T-helper 2 cell (primary cell): ENCODE results near the gene ENPP7.
A peak's percentile ranks its signal among the peaks of the same experiment; 100 is the strongest.

ENCODE experiments used
- DNase-seq, 5 experiments: peaks; one replicate each; pipeline versions ENCODE4 v3.0.0 to v3.0.0-alpha.2; 2012 to 2022

Gene ENPP7

DNA sequence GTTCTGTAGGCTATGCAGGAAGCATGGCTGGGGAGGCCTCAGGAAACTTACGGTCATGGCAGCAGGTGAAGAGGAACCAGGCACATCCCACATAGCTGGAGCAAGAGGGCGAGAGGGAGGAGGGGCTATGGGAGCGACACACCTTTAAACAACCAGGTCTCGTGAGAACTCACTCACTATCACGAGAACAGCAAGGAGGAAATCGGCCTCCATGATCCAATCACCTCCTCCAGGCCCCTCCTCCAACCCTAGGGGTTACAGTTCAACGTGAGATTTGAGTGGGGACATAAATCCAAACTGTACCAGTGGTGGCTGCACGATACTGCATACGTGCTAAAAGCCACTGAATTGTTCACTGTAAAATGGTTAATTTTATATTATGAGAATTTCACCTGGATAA lies 26.1 kb upstream of the ENPP7 start:
- no peak for DNase-seq

DNA sequence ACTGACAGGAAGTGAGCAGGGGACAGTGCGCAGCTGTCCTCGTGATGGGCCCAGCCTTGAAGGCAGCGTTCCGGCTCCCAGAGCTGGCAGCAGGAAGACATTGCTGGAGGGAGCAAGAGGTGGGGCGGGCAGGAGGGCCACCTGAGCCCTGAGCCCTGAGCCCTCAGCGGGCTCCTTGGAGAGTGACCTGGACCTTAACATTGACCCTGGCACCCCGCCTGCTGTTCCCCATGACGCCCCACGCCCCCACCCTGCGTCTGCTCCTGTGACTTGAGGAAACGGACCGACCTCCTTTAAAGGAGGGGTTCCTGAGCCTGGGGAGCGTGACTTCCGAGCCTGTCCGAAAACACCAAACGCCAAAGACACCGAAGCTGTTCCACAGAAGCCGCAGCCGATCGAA lies 25.1 kb upstream of the ENPP7 start:
- DNase-seq: no peak

DNA sequence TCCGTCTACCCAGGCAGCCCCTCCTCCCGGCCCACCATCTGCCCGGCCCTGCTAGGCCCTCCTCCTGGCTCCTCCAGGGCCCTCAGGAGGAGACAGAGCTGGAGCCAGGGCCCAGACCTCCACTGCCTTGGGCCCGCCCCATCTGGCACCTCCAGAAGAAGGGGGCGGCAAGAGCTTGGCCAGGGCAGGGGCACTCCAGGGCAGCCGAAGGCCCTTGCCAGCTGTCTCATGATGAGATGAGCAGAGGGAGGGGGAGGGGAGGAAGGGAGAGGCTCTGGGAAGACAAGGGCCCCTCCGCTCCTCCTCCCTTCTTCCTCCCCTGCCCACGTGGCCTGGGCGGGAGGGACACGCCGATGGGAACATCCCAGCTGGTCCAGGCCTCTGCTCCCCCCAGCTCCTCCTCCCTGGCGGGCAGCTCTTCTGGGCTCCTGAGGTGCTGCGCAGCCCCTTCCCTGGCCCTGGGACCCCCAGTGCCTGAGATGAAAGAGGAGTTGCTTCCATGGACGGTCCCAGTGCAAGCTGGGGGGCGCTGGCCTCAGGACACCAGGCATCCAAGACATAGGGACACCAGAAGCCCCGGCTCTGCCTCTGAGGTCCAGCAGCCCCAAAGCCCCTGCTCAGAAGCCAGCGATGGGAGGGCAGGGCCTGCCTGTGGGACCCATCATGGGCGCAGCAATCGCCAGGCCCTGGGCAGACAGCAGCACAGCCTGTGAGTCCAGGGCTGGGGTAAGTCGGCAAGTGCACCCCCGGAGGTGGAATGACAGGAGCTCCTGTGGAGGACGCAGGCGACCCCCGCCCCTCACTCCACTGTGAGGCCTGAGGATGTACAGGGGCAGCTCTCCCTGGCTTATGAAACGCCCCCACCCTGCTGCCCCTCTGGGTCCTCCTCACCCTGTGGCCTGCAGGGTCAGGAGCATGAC lies 23.6 kb upstream of the ENPP7 start:
- DNase-seq: no peak

DNA sequence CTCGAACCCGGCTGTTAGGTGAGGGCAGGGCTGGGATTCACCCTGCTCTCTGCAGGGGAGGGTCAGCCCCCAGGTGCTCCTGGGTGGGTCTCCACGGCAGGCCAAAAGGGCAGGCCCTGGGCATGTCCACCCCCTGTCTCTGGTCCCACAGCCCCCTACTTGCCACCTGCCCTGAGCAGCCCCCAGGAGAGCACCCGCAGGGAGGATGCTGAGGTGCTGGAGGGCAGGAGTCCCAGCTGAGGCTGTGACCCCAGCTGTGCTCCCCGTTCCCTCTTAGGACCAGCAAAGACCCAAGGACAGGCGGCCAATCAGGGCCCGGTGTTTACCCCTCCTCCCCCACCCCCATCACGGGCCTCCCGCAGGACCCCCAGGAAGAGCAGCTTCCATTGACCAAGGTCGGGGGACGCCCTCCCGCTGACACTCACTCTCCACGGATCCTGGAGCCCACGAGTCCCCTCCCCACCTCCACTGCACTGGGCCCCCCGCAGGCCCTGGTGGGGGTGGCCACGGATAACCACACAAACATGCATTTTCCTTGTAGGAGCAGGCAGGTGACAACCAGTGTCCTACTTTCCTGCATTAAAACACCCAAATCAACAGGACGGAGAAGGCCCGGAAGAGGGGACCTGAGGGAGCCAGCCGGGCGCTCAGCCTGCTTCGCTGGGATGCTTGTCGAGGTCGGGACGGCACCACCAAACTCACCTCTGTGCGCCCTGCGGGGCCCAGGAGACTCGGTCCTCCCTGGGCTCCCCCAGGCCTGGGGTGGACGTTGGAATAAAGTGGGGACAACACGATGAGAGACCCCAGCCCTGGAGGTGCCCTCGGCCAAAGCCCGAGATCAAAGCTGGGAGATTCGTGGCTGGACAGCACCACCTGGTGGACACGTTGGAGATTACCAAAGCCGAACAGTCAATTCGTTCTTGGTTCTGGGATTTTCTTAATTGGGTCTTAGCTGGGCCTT lies 22.5 kb upstream of the ENPP7 start:
- peak in 4 of 5 experiments; percentile 22 to 42 (median 40) for DNase-seq

DNA sequence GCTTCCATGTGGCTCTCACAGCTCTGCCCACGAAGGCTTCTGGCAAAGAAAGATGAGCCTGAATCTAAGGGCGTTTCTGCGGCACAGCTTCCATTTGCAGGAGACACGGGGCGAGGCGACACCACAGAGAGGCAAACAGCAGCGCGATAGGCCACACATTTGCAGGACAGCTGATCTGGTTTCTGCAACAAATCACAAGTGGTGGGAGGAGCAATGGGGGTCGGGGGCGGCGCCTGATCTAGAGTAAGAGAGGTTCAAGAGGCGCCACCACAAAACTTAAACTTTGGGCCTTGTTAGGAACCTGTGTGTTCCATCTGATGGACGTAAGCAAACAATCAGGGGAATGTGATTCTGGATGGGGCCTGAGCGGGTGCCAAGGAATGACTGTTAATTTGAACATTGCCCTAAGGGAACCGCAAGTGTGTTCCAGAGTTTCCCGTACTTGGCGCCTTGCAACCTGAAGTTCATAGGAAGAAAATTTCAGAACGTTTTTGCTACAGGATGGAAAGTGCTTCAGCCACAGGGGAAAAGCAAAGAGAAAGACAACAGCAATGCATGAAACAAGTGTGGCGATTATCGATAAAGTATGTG lies 18.9 kb upstream of the ENPP7 start:
- DNase-seq: no peak

DNA sequence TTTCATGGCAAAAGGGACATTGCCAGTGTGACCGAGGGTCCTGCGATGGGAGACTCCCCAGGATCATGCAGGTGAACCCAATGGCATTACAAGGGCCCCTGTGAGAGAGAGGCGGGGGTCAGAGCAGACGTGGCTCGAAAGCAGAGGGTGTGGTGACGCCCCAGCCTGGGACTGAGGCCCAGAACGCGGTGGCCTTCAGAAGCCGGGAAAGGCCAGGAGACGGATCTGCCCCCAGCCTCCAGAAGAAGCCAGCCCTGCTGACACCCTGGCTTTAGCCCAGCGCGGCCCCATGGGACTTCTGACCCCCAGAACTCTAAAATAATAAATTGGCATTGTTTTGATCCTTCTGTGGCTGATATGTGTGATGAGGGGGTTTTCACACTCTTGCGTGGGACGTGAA lies 17.4 kb upstream of the ENPP7 start:
- no peak for DNase-seq

DNA sequence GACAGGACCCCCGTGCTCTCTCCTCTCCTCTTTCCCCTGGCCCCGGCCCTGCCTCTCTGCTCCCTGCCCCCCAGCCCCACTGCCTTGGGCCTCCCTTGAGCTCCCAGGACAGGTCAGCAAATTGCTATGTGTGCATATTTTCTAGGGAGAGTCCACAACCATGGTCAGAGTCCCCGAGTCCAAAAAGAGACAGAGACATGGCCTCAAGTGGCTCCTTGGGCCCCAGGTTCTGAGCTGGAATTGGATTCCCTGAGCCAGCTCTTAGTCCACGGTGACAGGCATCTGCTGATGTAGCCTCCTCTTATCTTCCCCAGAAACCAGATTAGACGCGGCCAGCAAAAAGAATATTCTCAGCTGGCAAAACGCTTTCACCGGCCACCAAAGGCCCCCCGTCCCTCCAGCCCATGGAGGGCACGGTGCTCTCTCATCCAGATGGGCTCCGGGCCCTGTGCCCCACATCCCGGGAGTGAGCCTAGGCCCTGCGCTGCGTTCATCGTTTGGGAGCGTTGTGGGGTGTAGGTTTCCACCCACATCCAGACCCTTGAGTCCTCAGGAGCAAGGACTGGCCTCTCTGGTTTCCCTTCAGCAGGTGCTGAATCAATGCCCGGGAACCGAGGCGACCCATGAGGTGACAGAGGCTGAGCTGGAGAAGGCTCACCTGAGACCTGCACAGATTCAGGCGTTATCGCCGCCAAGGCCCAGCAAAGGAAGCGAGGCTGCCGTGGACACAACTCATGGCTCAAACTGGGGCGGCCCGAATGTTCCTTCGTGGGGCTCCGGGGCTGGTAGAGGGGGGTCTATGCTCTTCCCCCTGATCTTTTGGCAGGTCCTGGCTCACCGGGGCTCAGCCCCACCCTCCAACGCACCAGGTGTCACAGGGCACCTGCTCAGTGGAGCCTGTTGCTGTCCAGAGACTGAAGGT lies 16.3 kb upstream of the ENPP7 start:
- DNase-seq: no peak

DNA sequence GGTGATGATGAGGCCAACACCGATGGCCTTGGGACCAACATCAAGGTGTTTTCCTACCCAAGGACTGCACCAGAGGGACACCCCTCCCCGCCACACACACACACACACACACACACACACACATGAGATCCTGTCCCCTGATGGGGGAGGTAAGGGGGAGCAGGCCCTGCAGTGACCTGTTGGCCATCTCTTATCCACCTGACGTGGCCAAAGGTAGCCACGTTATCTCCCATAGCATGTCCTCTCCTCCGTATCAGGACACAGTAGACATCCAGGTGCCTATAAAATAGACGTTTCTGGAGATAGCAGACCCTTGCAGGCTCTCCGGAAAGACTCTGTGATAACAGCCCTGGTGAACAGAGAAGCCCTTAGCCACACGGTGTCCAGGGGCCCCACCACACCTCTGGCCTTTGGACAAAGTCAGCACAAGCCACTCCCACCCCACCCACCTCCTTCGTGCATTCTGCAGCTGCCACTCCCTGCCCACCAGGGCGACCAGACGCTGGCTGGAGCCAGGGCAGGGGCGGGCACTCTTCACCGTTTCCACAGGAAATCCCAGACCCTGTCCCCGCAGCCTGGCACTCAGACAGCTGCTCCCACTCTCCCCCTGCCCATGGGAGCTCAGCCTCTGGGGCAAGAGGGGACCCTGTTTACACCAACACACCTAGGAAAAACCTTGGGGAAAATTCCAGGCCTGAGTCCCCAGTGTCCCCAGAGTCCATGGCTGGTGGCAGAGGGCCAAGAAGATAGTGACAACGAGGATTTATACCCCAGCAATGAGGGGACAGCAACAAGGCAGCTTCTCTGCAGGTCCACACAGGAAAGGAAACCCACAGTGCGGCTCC lies 15.4 kb upstream of the ENPP7 start:
- DNase-seq: no peak

DNA sequence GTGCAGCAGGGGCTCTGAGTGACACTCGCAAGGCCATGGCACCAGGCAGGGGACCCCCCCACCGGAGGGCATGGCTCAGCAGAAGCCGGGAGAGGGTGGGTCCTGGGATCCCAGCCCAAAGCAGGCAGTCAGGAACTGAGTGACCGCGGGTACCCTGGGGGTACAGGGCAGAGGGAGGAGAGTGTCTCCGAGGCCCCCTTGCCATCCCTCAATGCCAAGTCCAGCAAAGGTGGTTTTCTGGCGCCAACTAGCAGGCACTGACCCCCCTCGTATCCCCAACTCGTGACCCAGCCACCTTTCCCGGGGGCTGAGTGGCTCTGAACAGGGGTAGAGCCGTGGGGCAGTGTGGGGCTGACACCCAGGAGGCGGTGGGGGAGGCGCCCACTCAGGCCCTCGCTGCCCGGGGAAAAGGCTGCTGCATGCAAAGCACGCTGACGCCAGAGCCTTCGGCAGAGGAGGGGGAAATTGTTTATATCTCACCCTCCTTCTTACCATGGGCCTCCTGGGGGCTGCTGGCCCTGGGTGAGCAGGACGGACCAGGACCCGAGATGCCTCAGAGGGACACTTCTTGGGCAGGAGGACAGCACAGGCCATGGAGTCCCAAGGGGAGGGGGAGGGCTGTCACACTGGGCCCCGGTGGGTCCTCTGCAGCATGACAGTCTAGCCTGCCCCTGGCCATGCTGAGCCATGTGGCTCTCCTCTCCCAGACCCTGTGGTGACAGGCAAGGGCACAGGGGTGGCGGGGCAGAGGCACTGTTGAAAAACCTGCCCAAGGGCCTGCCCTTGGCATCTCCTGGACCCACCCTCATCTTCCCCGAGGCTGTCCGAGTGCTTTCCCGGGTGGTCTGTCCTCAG lies 14.6 kb upstream of the ENPP7 start:
- DNase-seq: no peak

DNA sequence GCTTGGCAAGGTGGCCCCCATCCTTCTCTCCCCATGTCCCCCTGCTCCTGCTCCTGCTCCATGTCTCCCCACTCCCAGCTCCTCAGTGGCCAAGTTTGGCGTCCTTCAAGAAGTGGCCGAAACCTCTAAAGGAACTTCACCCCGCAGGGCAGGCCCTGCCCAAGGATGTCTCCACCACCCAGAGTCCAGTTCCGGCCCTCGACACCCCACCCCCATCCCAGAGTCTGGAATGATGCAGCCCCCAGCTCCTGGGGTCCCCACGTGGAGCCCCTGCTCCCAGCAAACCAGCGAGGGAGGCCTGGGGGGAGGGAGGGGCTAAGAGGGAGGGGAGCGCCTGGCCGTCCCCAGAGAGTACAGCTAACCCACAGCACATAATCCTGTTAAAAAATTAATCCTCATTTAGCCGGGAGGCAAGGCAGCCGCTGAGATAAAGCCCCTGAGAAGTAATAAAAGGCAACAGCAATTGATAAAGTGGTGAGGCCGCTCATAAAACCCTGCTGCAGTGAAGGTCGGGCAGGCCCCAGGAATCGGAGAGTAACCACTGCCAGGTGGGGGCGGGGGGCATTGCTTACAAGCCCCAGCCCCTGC lies 9.9 kb upstream of the ENPP7 start:
- no peak for DNase-seq

DNA sequence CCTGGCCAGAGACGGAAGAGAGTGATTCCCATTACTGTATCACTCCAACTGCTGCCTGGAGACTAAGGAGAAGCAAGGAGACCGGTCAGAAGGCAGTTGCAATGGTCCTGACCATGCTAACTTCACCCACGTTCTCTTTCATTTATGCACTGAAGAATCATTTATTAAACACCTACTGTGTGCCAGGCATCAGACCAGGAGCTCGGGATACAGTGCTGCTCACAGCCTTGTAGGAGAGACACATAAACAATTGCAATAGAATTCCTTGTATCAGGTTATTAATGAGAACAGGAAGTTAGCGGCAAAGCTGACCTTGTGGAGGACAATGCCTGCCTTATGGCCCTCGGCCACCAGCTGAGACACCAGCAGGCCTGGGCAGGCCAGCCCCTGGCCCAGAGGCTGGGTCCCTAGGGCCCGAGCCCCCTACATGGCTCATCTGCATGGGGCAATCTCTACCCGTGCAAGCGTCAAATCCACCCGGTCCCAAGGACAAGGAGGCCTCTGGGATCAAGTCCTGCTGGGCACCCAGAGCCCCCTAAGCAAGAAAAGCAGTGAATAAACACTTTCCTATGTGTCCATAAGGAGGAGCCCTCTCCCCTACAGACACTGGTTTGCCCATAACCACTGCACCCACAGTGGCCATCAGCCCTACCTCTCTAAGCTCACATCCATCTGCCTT lies 8.6 kb upstream of the ENPP7 start:
- no peak for DNase-seq

DNA sequence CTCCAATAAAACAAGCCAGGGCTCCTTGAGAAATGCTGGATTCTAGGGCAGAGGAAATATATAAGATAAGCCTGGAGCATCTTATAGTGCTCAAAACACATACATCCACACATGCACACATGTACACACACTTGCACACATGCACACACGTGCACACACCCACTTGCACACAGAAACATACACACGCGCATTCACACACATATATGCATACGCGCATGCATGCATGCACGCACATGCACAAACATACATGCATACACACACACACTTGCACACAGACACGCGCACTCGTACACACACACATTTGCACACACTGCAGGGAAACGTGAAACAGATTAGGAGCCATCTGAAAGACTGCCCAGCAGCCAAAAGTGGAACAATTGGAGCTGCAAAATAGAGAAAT lies 8.0 kb upstream of the ENPP7 start:
- no peak for DNase-seq

DNA sequence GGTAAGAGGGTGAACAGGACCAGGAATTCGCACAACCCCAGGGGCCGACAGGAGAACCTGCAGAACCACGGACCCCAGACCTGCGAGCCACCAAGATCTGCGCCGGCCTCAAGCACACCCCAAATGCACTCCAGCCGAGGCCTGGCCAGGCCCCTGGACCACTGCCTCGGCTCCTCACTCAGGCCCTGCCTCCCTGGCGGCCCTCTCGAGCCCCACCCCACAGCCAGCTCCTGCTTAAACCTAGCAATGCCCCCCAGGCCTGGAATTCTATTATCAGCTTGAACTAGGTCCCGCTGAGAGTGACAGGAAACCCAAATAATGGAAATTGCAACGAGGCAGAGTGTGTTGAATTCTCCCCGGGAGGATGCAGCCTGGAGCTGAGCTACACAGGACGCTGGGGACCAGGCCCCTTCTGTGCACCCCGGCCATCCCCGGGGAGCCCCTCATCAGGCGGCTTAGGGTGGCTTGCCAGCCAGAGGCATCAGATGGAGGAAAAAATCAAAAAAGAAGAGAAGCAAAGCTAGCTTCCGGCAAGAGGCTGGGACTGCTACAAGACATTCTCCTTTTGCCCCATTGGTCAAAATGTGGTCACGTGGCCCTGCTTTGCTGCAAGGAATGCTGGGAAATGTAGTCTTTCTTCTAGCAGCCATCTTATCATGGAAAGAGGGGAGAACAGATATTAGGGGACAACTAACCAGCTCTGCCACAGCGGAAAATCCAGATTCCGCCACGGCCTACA lies 2.4 kb upstream of the ENPP7 start:
- DNase-seq: peak; percentile 51 to 92 (median 73)

DNA sequence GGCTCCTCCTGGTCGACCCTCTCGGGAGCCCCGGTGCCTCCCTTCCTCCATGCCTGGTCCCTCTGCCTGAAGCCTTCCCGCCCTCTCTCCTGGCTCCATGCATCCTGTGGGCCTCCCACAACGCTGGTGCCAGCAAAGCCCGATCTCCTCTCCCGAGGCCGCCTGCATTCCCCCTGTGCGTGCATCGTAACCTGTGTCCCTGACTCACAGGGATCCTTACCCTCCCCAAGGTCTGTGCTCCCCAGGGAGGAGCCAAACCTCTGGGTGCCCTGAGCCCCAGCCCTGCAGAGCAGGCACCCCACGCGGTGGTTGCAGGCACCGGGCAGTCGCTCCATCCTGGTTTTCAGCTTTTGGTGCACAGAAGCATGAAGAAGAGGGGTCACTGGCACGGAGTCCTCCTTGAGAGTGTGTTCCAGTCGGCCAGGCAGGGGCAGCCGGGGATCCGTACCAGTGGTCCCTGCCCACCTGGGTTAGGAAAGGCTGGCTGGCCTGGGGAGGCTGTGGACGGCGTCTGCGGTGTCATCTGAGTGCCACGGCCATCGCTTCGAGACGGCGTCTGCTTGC lies 1.8 kb upstream of the ENPP7 start:
- DNase-seq: no peak

DNA sequence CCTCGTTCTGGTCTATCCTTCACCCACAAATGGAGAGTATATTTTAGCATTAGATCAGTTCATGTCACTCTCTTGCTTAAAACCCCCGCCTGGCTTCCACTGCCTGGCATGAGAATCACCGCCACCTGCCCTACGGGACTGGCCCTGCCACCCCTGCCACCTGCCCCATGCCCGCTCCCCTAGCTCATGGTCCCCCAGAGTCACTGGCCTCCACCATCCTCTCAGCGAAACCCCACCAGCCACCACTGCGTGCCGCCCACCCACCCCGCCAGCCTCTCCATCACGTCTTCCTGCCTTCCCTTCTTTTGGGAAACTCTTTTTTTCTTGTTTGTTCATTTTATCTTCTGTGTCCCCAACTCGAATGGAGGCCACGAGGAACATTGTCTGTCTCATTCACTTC lies 982 bp upstream of the ENPP7 start:
- DNase-seq: no peak

DNA sequence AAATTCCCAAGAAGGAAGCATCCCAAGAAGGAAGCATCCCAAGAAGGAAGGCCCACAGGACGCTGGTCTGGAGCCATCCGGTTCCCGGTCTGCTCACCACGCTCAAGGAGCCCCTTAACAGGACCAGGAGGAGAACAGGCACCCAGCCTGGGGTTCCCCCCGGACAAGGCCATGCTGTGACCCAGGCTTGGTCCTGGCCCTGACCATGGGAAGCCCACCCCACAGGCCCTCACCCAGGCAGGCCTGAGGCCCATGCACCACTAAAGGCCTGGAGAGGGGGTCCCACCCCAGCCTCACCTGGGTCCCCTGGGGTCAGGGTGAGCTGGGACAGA lies 340 bp upstream of the ENPP7 start:
- no peak for DNase-seq

DNA sequence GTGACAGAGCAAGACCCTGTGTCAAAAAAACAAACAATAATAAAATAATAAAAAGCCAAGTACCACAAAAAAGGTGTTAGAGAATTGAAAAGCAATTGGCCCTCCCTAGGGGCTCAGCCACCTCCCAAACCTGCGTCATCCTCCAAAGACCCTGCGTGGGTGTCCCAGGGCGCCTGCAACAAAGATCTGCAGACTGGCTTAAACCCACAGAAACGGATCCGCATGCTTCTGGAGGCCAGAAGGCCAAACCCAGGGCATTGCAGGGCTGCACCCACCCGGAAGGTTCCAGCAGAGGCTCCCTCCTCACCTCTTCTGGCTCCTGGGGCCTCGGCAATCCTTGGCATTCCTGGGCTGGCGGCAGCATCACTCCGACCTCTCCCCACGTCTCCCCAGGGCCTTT lies 1.5 kb downstream of the ENPP7 start:
- no peak for DNase-seq
